ENCODE results near the gene HLX.

- TF ChIP-seq REST (IDR thresholded peaks at IDR 0.05; ENCODE audit: insufficient read depth in 1 of 2, low read depth in 2 of 2, low read length in 1 of 2) (no peak), CTCF (IDR thresholded peaks at IDR 0.05) (no peak), TCF7L2 (IDR thresholded peaks at IDR 0.05; ENCODE audit: low read depth, low read length) (no peak), POLR2AphosphoS5 (IDR thresholded peaks at IDR 0.05; ENCODE audit: low read depth, low read length) (no peak)
Measured at GRCh38 chr1:220838578-220838977, 40.7 kb upstream of the HLX start.
